Chondrocyte (in vitro differentiated cells): ENCODE results near the gene CELA2A. TPM values are rescaled to one million over a fixed set of nuclear protein-coding genes. Genes with fewer than 3 reads are reported as not detected.
A peak's percentile ranks its signal among the peaks of the same experiment; 100 is the strongest.

ENCODE experiments used
- DNase-seq: peaks from one replicate; pipeline ENCODE4 v3.0.0; 2021; ENCODE audit warnings: mixed read lengths, low spot score
- H3K27ac Mint-ChIP-seq: one replicate; pipeline ENCODE4 v1.8.0; 2021; ENCODE audit warnings: mild to moderate bottlenecking, moderate library complexity, mixed read lengths; ENCODE audit not compliant: unreplicated experiment
- H3K27me3 Mint-ChIP-seq: 2 replicates; pipeline ENCODE4 v1.8.0; 2021; ENCODE audit warnings: low read depth, mixed read lengths
- H3K36me3 Mint-ChIP-seq: 2 replicates; pipeline ENCODE4 v1.8.0; 2021; ENCODE audit warnings: low read depth, mixed read lengths
- H3K4me1 Mint-ChIP-seq: 2 replicates; pipeline ENCODE4 v1.8.0; 2021; ENCODE audit warnings: low read depth, mild to moderate bottlenecking, mixed read lengths
- H3K4me3 Mint-ChIP-seq: one replicate; pipeline ENCODE4 v1.8.0; 2021; ENCODE audit warnings: mild to moderate bottlenecking, moderate library complexity, mixed read lengths; ENCODE audit not compliant: unreplicated experiment
- H3K9me3 Mint-ChIP-seq: 2 replicates; pipeline ENCODE4 v1.8.0; 2021; ENCODE audit warnings: low read depth, mixed read lengths
- total RNA-seq: library from RNA; stranded (reverse); gene quantifications from 3 replicates; pipeline ENCODE4 v1.2.1, GENCODE V29; 2021
- TF ChIP-seq, protein P1 (sequence below): fragments of 200-600 bp; sonication (generic); IDR thresholded peaks from 2 replicates; pipeline ENCODE4 v1.5.0; 2021; ENCODE audit warnings: antibody characterized with exemption, mild to moderate bottlenecking, moderate library complexity

The CELA2A gene
- total RNA-seq, 1 donor from 2014 or later = not detected

DNA sequence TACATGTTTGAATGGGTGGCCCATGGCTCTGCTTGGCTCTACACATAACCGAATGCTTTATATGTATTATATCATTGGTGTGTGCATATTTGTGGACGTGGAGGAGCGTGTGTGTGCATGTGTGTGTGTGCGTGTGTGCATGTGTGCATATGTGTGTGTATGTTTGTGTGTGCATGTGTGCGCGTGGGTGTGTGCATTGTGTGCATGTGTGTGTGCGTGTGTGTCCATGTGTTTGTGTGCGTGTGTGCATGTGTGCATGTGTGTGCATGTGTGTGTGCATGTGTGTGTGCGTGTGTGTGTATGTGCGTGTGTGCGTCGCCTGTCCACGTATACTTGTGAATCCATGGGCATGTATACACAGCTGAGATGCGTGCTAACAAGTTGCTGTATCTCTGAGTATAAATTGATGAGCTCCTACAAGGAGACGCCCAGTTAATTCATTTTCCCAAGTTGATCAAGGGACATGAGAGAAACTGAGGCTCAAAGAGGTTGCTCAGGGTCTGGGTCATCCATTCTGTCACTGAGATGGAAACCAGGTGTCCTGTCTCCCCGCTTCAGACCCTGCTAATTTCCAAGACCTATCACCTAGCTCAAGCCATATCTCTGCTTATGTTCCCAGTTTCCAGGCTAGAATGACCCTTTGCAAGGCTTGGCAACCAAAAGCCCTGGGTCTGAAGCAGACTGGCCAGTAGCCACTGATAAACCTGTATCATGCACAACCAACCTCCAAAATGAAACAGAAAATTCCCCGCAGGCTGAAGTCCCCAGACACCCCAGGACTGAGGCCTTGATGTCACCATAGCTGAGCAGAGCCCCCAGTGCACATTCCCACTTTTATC is 21.1 kb upstream of the CELA2A start:
- no peak for DNase-seq
- no peaks in the 10 kb centered on the region for H3K27me3 Mint-ChIP-seq
- no peaks in the 10 kb centered on the region for H3K9me3 Mint-ChIP-seq
- H3K27ac Mint-ChIP-seq = no peak overlapping the region
- no peaks in the 10 kb centered on the region for H3K4me1 Mint-ChIP-seq
- H3K4me3 Mint-ChIP-seq = no peak overlapping the region
- TF ChIP-seq, protein P1, sequence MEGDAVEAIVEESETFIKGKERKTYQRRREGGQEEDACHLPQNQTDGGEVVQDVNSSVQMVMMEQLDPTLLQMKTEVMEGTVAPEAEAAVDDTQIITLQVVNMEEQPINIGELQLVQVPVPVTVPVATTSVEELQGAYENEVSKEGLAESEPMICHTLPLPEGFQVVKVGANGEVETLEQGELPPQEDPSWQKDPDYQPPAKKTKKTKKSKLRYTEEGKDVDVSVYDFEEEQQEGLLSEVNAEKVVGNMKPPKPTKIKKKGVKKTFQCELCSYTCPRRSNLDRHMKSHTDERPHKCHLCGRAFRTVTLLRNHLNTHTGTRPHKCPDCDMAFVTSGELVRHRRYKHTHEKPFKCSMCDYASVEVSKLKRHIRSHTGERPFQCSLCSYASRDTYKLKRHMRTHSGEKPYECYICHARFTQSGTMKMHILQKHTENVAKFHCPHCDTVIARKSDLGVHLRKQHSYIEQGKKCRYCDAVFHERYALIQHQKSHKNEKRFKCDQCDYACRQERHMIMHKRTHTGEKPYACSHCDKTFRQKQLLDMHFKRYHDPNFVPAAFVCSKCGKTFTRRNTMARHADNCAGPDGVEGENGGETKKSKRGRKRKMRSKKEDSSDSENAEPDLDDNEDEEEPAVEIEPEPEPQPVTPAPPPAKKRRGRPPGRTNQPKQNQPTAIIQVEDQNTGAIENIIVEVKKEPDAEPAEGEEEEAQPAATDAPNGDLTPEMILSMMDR = no peak
- H3K36me3 Mint-ChIP-seq = no peaks in the 10 kb centered on the region

DNA sequence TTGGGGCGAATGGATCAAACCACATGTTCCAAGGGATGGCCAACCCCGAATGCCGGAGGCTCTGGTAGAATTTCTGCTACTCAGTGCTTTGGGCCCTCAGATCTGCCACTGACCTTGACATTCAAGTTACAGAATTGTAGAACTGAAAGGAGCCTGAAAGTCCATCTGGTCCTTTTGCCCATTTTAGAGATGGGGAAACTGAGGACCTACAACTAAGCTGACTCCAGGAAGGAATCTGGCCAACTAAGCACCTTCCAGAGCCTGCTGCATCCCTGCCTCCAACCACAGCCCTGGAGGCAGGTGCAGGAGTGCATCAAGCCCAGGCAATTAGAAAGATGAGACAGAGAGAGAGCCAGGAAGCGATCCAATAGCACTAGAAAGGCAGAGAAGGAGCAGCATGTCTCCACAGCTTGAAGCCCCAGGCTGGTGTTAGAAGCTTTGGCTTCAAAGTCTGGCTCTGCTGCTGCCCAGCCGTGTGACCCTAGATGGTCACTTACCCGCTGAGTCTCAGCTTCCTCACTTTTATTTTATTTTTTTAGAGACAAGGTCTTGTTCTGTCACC is 19.6 kb upstream of the CELA2A start:
- no peak for DNase-seq
- H3K27me3 Mint-ChIP-seq = peaks cover 3% of the 10 kb centered on the region
- TF ChIP-seq, protein P1 = no peak

DNA sequence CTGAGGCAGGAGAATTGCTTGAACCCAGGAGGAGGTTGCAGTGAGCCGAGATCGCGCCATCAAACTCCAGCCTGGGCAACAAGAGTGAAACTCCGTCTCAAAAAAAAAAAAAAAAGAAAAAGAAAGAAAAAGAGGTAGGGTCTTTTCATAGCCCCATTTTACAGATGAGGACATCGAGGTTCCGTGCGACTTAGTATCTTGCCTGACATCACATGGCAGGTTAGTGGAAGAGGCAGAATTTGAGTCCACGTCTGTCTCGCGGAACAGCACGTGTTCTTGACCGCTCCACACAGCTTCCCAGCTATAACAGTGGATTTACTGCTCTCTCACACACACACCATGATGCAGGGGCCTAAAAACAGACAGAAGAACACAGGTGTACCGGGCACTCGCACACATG is 17.2 kb upstream of the CELA2A start:
- TF ChIP-seq, protein P1 = no peak
- no peak for DNase-seq
- Mint-ChIP-seq H3K36me3 (no peaks in the 10 kb centered on the region), H3K27ac (no peak overlapping the region), H3K9me3 (no peaks in the 10 kb centered on the region), H3K27me3 (peaks cover 9% of the 10 kb centered on the region), H3K4me1 (no peaks in the 10 kb centered on the region), H3K4me3 (no peak overlapping the region)

More for the DNA sequence above, 19.6 kb upstream of the CELA2A start:
- H3K9me3 Mint-ChIP-seq = no peaks in the 10 kb centered on the region
- H3K36me3 Mint-ChIP-seq = no peaks in the 10 kb centered on the region
- H3K27ac Mint-ChIP-seq = no peak overlapping the region
- no peak overlapping the region for H3K4me3 Mint-ChIP-seq
- H3K4me1 Mint-ChIP-seq = no peaks in the 10 kb centered on the region

- no peaks in the 10 kb centered on the region for H3K9me3 Mint-ChIP-seq
- no peak overlapping the region for H3K27ac Mint-ChIP-seq
- no peaks in the 10 kb centered on the region for H3K36me3 Mint-ChIP-seq
- DNase-seq = peak; percentile 79
- TF ChIP-seq, protein P1 = no peak
- no peaks in the 10 kb centered on the region for H3K4me1 Mint-ChIP-seq
- H3K27me3 Mint-ChIP-seq = peaks cover 9% of the 10 kb centered on the region
- no peak overlapping the region for H3K4me3 Mint-ChIP-seq
Observed at GRCh38 chr1:15440357-15440756, 16.2 kb upstream of the CELA2A start.

GRCh38 chr1:15441247-15441646 is 15.3 kb upstream of the CELA2A start:
- TF ChIP-seq, protein P1 = no peak
- no peak overlapping the region for H3K4me3 Mint-ChIP-seq
- DNase-seq = no peak
- H3K36me3 Mint-ChIP-seq = no peaks in the 10 kb centered on the region
- H3K27ac Mint-ChIP-seq = no peak overlapping the region
- H3K9me3 Mint-ChIP-seq = no peaks in the 10 kb centered on the region
- peaks cover 9% of the 10 kb centered on the region for H3K27me3 Mint-ChIP-seq
- H3K4me1 Mint-ChIP-seq = no peaks in the 10 kb centered on the region
